GM18520 (cell line): ENCODE results near the gene GTF2F2.
A peak's percentile ranks its signal among the peaks of the same experiment; 100 is the strongest.

ENCODE experiments used
- ATAC-seq: cut with Tn5 transposase; IDR thresholded peaks from one replicate; pipeline ENCODE4 v1.9.1; 2021; ENCODE audit not compliant: unreplicated experiment

GTF2F2 gene

DNA sequence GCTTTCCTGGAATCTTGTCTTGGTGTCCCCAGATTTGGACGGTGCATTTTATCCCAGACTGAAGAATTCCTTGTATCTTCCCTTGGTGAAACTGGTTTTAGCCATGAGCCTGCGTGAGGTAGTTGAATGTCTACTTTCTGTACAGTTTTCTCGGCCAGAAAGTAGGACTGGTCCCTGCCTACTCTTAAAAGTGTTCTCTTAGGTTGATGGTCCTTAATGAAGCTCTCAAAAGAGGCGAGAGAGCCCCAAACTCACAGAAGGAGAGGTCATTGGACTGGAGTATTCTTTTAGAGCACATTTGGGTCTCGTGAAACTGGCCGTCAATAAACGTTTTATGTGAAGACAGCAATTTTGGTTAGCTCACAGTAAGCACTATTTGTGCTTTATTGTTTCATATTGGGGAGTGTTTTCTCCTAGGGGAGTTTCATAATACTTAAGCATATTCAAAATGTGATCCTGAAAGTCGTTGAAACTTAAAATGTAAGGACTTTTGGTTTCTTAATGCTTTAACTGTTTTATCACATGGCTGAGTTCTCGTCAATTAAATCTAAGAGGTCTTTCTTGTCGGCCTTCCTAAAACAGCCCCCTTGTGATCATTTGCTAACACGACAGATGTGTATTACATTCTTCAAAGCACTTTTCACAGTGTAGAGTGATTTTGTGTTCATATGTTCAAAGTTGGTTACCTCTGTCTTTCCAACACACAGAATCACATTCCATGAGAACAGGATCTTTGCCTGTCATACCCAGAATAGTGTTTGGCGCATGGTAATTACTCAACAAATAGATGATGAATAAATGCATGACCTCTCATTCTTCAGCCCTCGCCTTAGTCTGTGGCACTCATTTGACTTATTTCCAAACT, 889 bp downstream of the GTF2F2 start:
- ATAC-seq = no peak

DNA sequence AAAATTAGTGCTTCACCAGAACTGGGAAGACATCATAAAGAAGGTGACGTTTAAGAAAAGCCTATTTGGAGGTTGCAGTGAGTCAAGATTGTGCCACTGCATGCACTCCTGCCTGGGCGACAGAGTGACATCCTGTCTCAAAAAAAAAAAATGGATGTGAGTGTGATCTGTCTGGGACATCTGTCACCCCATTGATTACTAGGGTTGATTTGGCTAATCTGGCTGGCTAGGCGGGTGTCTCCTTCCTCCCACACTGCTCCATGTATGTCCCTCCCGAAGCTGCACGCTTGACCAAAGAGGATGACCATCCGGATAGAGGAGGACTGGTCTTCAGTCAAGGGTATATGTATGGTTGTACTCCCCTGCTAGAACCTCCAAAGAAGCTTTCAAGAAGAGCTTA, 2.6 kb downstream of the GTF2F2 start:
- no peak for ATAC-seq

DNA sequence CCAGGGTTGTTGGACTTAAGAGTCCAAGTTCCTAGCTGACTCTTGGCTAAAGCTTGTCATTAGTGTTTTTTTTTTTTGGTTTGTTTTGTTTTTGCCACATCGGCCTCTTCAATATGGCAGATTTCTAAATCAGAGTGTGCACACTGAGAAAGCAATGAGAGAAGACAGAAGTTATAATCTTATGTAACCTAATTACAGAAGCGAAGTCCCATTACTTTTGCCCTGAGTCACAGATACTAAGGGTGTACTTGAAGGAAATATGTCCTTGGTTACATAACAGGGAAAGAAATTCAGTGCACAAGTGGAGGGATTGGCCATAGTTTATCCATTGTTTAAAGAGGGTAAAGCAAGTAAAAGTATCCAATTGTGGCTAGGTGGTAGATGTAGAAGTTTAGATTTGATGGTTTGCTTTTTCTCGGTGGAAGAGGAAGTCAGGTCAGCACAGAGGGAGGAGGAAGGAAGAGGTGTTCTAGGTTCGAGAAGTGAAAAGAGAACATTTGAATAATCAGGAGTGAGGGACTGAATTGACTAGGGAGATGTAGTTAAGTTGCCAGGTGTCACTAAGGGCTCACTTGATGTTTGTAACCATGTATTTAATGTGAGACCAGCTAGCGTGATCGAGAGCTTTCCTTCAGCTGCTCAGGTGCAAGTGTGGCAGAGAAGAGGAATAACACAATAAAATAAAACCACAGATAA, 12.2 kb downstream of the GTF2F2 start:
- ATAC-seq = peak; percentile 78

DNA sequence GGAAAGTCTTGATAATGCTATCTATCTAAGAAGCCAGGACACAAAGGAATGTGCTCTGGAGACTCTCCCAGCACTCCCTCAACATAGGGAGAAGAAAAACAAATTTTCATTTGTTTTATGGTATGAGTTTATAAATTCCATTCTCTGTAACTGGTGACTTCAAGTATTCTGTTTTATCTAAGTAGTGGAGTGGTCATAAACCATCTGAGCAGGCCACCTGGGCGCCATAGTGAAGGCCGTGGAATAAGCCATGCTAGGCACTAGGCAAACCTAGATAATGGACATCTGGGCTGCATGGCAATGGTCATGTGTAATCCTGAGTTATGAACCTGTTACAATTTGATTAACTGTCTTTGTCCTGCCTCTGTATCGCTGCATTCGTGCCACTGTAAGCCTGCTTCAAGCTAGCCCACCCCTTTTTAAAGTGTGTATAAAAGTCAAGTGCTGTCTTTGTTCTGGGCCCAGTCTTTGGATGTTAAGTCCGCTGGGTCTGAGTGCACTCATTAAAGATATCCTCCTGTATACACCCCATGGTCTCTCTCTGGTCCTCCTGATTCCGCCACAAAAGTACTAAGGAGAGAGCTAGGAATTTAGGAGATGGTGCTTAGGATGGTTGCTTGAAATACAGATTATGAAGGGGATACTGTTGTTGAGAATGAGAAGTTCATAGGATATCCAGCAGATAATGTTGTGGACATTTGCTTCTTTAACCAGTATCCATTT, 13.2 kb downstream of the GTF2F2 start:
- no peak for ATAC-seq

DNA sequence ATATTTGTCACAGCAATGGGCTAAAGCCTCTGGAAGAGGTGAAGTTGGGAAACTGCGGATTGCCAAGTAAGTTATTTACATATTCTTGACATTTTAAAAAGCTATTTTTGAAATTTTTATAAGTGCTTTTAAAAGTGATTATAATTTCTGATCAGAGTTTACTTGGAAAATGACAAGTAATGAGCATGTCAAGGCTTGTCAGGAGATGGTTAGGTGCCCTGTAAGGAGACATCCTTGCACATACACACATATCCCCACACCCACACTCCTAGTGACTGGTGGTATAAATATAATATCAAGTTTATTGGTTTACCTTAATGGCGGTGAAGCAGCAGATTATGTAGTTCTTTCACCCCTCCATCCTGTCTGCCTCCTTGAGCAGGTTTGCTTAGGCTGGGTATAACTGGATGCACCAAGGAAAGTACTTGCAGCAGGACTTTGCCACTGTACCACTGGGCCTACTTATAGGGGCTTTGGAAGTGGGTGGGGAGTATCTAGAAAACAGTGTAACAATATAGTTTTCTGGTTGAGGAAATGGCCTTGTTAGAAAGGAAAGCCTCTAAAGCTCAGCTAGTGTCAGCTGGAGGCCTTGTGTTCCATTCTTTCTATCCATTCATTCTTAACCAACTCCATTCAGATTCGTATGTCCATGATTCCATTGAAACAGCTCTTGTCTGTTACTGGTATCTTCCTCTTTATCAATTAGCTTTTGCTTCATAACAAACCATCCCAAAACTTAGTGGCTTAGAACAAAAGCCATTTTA, 16.6 kb downstream of the GTF2F2 start:
- ATAC-seq = no peak

DNA sequence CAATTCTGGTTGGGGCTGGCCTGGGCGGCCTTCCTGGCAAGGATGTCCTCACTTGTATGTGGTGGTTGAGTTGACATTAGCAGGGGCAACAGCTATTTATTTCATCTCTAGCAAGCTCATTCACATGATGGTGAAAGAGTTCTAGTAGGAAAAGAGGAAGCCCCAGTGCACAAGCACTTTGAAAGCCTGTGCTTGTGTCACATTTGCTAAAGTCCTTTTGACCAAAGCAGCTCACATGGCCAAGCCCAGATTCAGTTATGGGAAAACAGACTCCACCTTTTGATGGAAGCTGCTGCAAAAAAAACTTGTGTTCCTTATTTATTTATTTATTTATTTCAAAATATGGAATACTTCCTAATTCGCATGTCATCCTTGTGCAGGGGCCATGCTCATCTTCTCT, 17.2 kb downstream of the GTF2F2 start:
- ATAC-seq = no peak

DNA sequence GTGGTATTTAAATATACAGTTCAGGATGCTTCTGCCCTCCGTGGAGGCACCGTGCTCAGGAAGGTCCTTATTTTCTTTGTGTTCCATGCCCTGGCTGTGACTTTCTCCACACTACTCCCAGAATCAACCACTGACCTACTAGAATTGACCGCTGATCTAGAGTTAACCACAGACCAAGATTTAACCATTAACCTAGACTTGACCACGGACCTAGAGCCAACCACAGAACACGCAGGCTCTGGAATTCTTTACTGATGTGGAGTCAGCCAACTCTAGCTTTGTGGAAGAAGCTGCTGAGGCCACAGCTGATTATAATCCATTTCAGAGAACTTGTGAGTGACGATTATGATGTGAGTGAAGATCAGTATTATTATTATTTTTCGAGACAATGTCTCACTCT, 18.0 kb downstream of the GTF2F2 start:
- no peak for ATAC-seq

DNA sequence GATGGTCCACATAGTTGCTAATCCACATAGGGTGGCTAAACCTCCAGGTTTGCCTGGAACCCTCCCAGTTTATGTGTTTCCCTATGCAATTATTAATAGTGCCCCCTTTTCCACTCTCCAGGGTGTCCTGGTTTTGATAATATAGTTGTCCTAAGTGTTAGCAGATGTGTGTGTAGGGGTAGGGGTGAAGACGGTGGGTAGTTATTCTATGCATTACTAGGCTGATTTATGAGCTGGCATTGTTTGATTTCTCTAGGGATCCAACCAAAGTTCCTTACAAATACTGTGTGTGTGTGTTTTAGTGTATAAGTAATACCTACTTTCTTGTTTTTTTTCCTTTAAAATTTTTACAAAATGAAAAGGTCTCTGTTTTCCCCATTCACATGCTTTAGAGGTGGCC, 21.1 kb downstream of the GTF2F2 start:
- no peak for ATAC-seq

DNA sequence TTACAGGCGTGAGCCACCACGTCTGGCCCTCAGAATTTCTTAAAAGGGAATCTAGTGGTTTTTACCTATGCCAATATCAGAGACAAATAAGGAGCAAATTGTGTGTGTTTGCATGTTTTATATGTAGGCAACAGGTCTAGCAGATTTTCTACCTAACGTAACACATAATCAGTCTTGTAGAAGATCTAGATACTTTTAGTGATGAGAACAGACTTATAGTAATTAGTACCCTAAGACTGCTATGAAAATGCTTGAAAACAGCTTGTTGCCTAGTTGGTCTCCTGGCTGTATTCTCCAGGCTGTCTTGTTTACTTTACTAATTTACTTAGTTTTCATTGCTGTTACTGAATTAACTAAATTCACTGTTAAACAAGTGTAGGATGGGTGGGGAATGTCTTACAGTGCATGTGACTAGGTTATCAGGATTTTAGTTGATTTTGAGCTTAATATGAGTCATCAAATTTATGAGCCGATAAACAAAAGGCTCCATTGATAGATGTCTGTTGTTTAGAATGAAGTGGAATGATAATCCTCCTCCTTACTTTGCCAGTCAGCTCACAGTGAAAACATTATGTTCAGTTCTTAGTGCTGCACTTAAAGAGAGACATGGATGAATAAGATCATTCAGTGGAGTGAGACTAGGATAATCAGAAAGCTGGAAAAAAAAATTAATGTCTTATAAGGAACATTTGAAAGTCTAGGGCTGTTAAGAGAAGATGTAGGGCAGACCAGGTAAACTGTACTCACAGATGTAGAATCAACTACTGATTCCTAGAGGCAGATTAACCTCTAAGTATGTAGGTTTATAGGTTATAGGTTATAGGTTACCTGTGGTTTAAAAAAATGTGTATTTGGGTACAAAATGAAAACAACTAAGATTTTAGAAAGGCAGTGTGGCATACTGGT, 22.4 kb downstream of the GTF2F2 start:
- no peak for ATAC-seq

DNA sequence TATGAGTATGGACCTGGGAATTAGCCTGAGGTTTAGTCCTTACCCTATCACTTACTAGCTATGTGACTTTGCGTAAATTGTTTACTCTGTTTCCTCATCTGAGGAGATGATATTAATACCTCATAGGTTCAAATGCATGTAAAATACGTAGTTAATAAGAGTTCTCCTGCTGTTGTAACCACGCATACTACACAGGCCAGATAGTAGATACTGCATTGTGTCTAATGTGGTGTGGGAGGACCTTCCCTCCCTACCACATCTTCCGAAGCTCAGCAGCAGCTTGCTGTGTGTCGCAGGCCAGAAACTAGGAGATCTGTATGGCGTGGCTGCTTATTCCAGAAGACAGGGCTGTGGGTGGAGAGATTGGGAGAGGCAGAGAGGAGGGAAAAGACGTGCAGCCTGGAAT, 23.0 kb downstream of the GTF2F2 start:
- no peak for ATAC-seq

DNA sequence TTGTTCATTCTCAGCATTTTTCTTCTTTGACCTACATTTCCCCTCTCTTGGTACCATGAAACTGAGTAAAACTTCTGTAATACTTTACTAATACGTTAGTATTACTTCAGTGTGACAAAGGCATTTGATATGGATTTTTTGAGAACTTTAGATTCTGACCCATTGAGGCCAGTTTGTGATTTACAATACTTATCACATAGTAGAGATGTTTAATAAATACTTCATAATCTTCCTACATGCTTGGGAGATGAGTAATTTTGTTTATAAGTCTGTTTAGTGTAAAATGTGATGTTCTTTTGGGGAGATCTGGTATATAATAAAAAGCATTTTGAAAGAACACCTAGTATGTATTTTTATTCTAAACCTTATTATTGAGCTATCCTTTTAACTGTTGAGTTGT, 29.7 kb downstream of the GTF2F2 start:
- no peak for ATAC-seq

DNA sequence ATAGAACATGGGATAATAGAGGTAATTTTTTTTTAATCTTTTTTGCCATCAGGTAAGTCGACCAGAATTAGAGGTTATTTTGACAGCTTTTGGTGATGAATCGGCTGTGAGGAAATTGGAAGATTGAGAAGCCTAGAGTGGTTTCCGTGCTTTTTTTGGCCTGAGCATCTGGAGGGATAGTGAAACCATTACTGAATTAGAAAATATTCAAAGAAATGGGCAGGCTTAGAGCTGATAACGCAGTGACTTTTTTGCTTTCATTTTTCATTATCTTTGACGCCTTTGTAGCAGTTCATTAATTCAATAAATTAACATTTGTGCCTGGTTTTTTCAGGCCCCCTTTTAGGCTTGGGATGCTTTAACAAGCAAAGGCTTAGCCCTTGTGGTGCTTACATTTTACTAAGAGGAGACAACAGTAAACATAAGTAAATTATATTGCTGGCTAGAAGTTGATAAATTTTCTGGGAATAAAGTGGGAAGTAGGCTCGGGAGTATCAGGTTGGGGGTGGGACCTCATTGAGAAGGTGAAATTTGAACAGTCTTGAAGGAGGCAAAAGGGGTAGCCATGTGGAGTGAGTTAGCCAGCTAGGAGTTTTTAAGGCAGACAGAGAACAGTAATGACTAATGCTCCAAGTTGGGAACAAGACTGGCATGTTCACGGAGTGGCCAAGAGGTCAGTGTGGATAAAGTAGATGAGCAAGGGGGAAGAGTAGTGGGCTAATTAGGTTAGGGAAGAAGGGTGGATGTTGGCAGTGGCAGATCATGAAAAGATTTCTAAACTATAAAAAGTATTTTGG, 36.5 kb downstream of the GTF2F2 start:
- ATAC-seq = no peak

DNA sequence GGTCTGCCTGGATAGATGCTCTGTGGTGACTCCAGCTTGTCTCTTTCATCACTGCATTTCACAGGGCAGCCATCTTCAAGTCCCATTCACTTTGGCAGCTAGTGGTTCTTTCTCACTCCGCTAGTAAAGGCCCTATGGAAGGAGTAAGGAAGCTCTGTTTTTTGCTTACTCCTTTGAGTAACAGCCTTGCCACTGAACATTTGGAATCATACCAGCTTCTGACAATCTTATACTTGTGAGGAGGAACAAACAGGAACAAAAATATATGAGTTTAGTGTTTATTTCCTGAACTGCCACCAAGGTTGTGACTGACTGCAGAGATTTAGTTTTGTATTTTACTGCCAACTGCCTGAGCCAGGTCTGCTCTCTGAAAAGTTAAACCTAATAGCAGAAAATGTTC, 41.9 kb downstream of the GTF2F2 start:
- no peak for ATAC-seq

DNA sequence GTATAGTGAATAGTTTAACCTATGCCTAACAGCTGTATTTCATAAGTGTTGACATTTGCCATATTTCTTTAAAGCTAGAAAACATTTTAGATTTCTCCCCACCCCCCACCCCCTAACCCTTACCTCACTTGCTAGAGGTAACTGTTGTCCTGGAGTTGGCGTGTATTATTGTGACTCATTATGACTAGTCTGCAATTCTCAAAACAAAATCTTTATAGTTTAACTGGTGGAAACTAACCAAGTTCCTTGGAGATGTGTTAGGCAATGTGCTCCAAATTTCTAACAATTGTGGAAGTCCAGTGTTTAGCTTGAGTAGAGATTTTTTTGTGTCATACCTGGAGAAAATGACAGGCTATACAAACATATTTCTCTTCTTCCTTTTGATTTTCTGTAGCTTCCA, 42.5 kb downstream of the GTF2F2 start:
- ATAC-seq = no peak

DNA sequence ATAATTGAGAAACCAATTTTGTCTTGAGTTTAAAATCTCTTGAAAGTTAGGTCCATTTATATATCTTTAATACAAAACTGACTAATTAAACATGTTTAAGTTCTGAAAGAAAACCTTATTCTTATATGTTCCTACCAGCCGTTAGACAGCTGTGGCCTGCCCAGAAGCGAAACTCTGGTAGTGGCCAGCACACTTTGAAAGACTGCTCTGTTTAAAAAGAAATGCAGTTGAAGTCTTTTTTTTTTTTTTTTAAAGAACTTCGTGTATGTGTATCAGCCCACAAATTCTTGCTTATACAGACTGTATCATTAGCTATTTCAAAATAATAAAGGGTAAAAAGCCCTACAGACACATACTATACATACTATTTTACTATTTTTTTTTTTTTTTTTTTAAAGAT, 46.5 kb downstream of the GTF2F2 start:
- ATAC-seq = no peak

DNA sequence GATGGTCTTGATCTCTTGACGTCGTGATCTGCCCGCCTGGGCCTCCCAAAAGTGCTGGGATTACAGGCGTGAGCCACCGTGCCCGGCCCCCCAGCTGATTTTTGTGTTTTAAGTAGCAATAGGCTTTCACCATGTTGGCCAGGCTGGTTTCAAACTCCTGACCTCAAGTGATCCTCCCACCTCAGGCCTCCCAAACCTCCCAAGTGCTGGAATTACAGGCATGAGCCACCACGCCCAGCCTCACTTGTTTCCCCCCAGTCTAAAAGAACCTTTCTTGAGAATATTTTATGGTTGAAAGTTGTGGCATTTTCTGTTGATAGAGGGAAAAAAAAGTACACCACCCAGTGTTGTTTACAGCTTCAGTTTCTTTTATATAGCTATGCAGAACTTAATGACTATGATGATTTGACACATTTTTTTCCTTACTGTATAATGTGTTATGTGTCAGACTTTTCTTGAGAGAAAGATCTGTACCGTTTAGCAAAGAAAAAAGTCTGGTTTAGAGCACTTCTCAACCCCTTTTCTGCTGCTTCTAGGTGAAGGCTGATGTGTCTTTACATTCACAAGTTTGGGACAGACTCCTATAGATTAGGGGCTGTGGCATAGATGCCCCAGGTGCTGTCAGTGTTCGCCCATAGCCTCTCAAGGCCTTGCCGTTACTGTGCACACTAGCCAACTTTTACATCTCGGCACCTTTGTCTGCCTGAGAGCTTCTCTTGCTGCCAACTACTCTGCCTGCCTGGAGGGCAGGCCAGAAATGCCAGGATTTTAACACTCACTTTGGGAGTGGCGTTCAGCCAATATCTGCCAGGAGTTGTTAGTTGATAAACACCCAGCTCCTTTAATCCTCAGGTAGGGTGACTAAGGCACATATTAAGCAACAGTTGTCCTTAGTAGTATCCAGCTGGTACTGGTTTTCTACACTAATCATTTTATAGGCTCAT, 47.6 kb downstream of the GTF2F2 start:
- no peak for ATAC-seq

DNA sequence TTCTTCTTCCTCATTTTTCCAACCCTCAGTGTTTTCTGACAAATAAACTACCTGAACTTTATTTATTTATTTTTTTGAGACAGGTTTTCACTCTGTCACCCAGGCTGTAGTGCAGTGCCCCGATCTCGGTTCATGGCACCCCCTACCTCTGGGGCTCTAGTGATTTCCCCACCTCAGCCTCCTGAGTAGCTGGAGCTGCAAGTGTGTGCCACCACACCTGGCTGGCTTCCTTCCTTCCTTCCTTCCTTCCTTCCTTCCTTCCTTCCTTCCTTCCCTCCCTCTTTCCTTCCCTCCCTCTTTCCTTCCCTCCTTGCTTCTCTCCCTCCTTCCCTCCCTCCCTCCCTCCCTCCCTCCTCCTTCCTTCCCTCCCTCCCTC, 48.2 kb downstream of the GTF2F2 start:
- ATAC-seq = no peak

DNA sequence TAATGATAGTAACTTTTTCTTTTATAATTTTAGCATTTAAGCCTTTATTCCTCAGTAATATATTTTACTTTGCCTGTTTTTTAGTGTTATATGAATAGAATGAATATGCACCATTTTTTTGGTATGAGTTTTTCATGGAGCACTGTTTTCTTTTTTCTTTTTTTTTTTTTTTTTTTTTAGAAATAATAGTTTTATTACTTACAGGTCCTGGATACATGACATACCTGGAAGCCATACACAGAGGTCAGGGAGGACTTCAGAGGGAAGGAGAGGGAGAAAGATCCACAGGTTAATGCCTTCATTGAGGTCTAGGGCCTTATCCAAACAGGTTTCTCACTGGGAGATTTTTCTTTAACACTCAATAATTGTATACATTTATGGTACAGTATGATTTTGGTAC, 54.2 kb downstream of the GTF2F2 start:
- no peak for ATAC-seq
